WTC11 (cell line): ENCODE data around the gene PPARD. TPM values are rescaled to one million over a fixed set of nuclear protein-coding genes. Genes with fewer than 3 reads are reported as not detected.

Source experiments
- ATAC-seq: fragments of 200-7000 bp; cut with Tn5 transposase; 2 replicates; pipeline ENCODE4 v1.10.0; 2021; ENCODE audit warnings: mild to moderate bottlenecking, moderate library complexity
- CTCF ChIA-PET: fragments of 300-600 bp; sonication (Branson Sonifier 250); formaldehyde crosslinking; loops from one replicate; lab custom pipeline; 2021; ENCODE audit warnings: antibody characterized with exemption; lab: Charles Lee
- POLR2A ChIA-PET: fragments of 350-600 bp; sonication (Branson Sonifier 250); formaldehyde crosslinking; loops from one replicate; lab custom pipeline; 2021; ENCODE audit warnings: antibody characterized with exemption; lab: Charles Lee
- DNase-seq: peaks from one replicate; pipeline ENCODE4 v3.0.0; 2021; ENCODE audit warnings: low spot score
- H3K27ac Mint-ChIP-seq: 2 replicates; pipeline ENCODE4 v1.8.0; 2021; ENCODE audit warnings: mixed read lengths
- H3K27me3 Mint-ChIP-seq: 2 replicates; pipeline ENCODE4 v1.8.0; 2021; ENCODE audit warnings: low read depth, mild to moderate bottlenecking, moderate library complexity, mixed read lengths
- H3K36me3 Mint-ChIP-seq: 2 replicates; pipeline ENCODE4 v1.8.0; 2021; ENCODE audit warnings: mixed read lengths
- H3K4me1 Mint-ChIP-seq: 2 replicates; pipeline ENCODE4 v1.8.0; 2022; ENCODE audit warnings: mixed read lengths
- H3K4me3 Mint-ChIP-seq: 2 replicates; pipeline ENCODE4 v1.8.0; 2021; ENCODE audit warnings: mild to moderate bottlenecking, moderate library complexity, mixed read lengths
- H3K9me3 Mint-ChIP-seq: 2 replicates; pipeline ENCODE4 v1.8.0; 2021; ENCODE audit warnings: mixed read lengths
- ATF1 ChIP-seq: sonication (generic); formaldehyde crosslinking; IDR thresholded peaks from 2 replicates; pipeline ENCODE4 v1.8.1; 2023; ENCODE audit warnings: mild to moderate bottlenecking, moderate library complexity, missing genetic modification reagents
- CREM ChIP-seq: sonication (generic); formaldehyde crosslinking; IDR thresholded peaks from 2 replicates; pipeline ENCODE4 v1.8.1; 2022; ENCODE audit warnings: mild to moderate bottlenecking, missing genetic modification reagents, moderate library complexity
- FOXP4 ChIP-seq: sonication (generic); formaldehyde crosslinking; IDR thresholded peaks from 2 replicates; pipeline ENCODE4 v1.8.0; 2022; ENCODE audit warnings: mild to moderate bottlenecking, missing genetic modification reagents
- GABPB1 ChIP-seq: sonication (generic); formaldehyde crosslinking; IDR thresholded peaks from 2 replicates; pipeline ENCODE4 v1.8.1; 2023; ENCODE audit warnings: mild to moderate bottlenecking, missing genetic modification reagents
- GRHL2 ChIP-seq: fragments of 250-450 bp; sonication (Bioruptor Pico); IDR thresholded peaks from 2 replicates; pipeline ENCODE4 v1.8.0; 2022; ENCODE audit warnings: mild to moderate bottlenecking, moderate library complexity; ENCODE audit not compliant: insufficient replicate concordance, severe bottlenecking
- JAZF1 ChIP-seq: fragments of 250-450 bp; sonication (Bioruptor Pico); IDR thresholded peaks from 2 replicates; pipeline ENCODE4 v1.9.0; 2021; ENCODE audit warnings: moderate library complexity, mild to moderate bottlenecking, inconsistent platforms
- MXD4 ChIP-seq: fragments of 250-450 bp; sonication (Bioruptor Pico); IDR thresholded peaks from 2 replicates; pipeline ENCODE4 v1.8.0; 2021; ENCODE audit warnings: mild to moderate bottlenecking, moderate library complexity, borderline replicate concordance
- MYBL2 ChIP-seq: sonication (generic); formaldehyde crosslinking; IDR thresholded peaks from 2 replicates; pipeline ENCODE4 v1.8.1; 2023; ENCODE audit warnings: mild to moderate bottlenecking, moderate library complexity, missing genetic modification reagents
- NR1H2 ChIP-seq: sonication (generic); formaldehyde crosslinking; IDR thresholded peaks from 2 replicates; pipeline ENCODE4 v1.9.0; 2021; ENCODE audit warnings: mild to moderate bottlenecking, moderate library complexity, missing genetic modification reagents
- OVOL2 ChIP-seq: fragments of 250-450 bp; sonication (Bioruptor Pico); IDR thresholded peaks from 2 replicates; pipeline ENCODE4 v1.9.0; 2021; ENCODE audit warnings: mild to moderate bottlenecking, borderline replicate concordance
- RELA ChIP-seq: sonication (generic); formaldehyde crosslinking; IDR thresholded peaks from 2 replicates; pipeline ENCODE4 v1.8.1; 2022; ENCODE audit warnings: missing genetic modification reagents, mild to moderate bottlenecking, borderline replicate concordance
- ZMAT4 ChIP-seq: fragments of 250-450 bp; sonication (Bioruptor Pico); IDR thresholded peaks from 2 replicates; pipeline ENCODE4 v1.9.0; 2021; ENCODE audit warnings: mild to moderate bottlenecking
- ZNF219 ChIP-seq: sonication (generic); formaldehyde crosslinking; IDR thresholded peaks from 2 replicates; pipeline ENCODE4 v1.8.0; 2023; ENCODE audit warnings: missing genetic modification reagents, mild to moderate bottlenecking, borderline replicate concordance
- ZNF396 ChIP-seq: fragments of 250-450 bp; sonication (Bioruptor Pico); IDR thresholded peaks from 2 replicates; pipeline ENCODE4 v1.8.0; 2021; ENCODE audit warnings: mild to moderate bottlenecking, moderate library complexity, borderline replicate concordance
- ZNF423 ChIP-seq: fragments of 250-450 bp; sonication (Bioruptor Pico); IDR thresholded peaks from 2 replicates; pipeline ENCODE4 v2.1.2; 2022; ENCODE audit warnings: mild to moderate bottlenecking, moderate library complexity
- total RNA-seq: library from RNA; stranded (reverse); gene quantifications from 3 replicates; pipeline ENCODE4 v1.2.3, GENCODE V29; 2021
- TF ChIP-seq, protein P1 (sequence below): fragments of 250-450 bp; sonication (Bioruptor Pico); IDR thresholded peaks from 2 replicates; pipeline ENCODE4 v1.9.0; 2021; ENCODE audit warnings: mild to moderate bottlenecking
- TF ChIP-seq, protein P2 (sequence below): sonication (generic); formaldehyde crosslinking; IDR thresholded peaks from 2 replicates; pipeline ENCODE4 v1.8.1; 2023; ENCODE audit warnings: mild to moderate bottlenecking, missing genetic modification reagents, moderate library complexity
- TF ChIP-seq, protein P3 (sequence below): sonication (generic); formaldehyde crosslinking; IDR thresholded peaks from 2 replicates; pipeline ENCODE4 v1.8.1; 2022; ENCODE audit warnings: missing genetic modification reagents, borderline replicate concordance

Gene PPARD
- total RNA-seq, 1 experiment from 2014 or later: 14.7 TPM

- DNase-seq: no peak
- ChIA-PET CTCF (interaction anchor here (0.8 to 3.5 kb wide), 7 partner anchors 7 to 117 kb away, joined by 3 to 17 read pairs (median 5); partner anchors contain the start of gene PPARD), POLR2A (no interaction called here)
- no peak for ATAC-seq
- Mint-ChIP-seq H3K27me3 (no peaks in the 10 kb centered on the region), H3K4me3 (no peak overlapping the region), H3K27ac (no peak overlapping the region; the same call in 1 of the 2 replicates), H3K36me3 (no peaks in the 10 kb centered on the region), H3K9me3 (peaks cover 2% of the 10 kb centered on the region; the same call in 1 of the 2 replicates), H3K4me1 (peaks cover 3% of the 10 kb centered on the region; the same call in 1 of the 2 replicates)
- TF ChIP-seq ATF1 (CRISPR knock-in tag) (no peak), GABPB1 (no peak), ZNF423 (CRISPR knock-in tag) (no peak), OVOL2 (CRISPR knock-in tag) (no peak), GRHL2 (CRISPR knock-in tag) (no peak), ZNF219 (no peak), JAZF1 (CRISPR knock-in tag) (no peak), NR1H2 (CRISPR knock-in tag) (no peak), MXD4 (CRISPR knock-in tag) (no peak), CREM (CRISPR knock-in tag) (no peak), MYBL2 (CRISPR knock-in tag) (no peak), ZNF396 (CRISPR knock-in tag) (no peak), ZMAT4 (no peak), FOXP4 (no peak), RELA (CRISPR knock-in tag) (no peak)
- TF ChIP-seq, protein P1, sequence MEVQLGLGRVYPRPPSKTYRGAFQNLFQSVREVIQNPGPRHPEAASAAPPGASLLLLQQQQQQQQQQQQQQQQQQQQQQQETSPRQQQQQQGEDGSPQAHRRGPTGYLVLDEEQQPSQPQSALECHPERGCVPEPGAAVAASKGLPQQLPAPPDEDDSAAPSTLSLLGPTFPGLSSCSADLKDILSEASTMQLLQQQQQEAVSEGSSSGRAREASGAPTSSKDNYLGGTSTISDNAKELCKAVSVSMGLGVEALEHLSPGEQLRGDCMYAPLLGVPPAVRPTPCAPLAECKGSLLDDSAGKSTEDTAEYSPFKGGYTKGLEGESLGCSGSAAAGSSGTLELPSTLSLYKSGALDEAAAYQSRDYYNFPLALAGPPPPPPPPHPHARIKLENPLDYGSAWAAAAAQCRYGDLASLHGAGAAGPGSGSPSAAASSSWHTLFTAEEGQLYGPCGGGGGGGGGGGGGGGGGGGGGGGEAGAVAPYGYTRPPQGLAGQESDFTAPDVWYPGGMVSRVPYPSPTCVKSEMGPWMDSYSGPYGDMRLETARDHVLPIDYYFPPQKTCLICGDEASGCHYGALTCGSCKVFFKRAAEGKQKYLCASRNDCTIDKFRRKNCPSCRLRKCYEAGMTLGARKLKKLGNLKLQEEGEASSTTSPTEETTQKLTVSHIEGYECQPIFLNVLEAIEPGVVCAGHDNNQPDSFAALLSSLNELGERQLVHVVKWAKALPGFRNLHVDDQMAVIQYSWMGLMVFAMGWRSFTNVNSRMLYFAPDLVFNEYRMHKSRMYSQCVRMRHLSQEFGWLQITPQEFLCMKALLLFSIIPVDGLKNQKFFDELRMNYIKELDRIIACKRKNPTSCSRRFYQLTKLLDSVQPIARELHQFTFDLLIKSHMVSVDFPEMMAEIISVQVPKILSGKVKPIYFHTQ (CRISPR knock-in tag): no peak
- TF ChIP-seq, protein P2, sequence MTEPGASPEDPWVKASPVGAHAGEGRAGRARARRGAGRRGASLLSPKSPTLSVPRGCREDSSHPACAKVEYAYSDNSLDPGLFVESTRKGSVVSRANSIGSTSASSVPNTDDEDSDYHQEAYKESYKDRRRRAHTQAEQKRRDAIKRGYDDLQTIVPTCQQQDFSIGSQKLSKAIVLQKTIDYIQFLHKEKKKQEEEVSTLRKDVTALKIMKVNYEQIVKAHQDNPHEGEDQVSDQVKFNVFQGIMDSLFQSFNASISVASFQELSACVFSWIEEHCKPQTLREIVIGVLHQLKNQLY (CRISPR knock-in tag): no peak
- TF ChIP-seq, protein P3, sequence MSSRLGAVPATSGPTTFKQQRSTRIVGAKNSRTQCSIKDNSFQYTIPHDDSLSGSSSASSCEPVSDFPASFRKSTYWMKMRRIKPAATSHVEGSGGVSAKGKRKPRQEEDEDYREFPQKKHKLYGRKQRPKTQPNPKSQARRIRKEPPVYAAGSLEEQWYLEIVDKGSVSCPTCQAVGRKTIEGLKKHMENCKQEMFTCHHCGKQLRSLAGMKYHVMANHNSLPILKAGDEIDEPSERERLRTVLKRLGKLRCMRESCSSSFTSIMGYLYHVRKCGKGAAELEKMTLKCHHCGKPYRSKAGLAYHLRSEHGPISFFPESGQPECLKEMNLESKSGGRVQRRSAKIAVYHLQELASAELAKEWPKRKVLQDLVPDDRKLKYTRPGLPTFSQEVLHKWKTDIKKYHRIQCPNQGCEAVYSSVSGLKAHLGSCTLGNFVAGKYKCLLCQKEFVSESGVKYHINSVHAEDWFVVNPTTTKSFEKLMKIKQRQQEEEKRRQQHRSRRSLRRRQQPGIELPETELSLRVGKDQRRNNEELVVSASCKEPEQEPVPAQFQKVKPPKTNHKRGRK (CRISPR knock-in tag): no peak
Measured at GRCh38 chr6:35435074-35435837, 92.9 kb downstream of the PPARD start.
